ENCODE measurements around the gene ANKMY1.

DNA sequence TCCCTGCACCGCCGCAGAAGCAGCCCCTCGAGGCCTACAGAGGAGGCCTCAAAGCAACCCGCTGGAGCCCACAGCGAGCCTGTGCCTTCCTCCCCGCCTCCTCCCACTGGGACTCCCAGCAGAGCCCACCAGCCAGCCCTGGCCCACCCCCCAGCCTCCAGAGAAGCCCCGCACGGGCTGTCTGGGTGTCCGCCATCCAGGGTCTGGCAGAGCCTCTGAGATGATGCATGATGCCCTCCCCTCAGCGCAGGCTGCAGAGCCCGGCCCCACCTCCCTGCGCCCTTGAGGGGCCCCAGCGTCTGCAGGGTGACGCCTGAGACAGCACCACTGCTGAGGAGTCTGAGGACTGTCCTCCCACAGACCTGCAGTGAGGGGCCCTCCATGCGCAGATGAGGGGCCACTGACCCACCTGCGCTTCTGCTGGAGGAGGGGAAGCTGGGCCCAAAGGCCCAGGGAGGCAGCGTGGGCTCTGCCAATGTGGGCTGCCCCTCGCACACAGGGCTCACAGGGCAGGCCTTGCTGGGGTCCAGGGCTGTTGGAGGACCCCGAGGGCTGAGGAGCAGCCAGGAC is 91.1 kb downstream of the ANKMY1 start:
- TF ChIP-seq CTCF (IDR thresholded peaks at IDR 0.05) (no peak), POLR2A (IDR thresholded peaks at IDR 0.05) (no peak)
